Breast epithelium (tissue), 3 donors: Measurements from ENCODE around the gene CDC20.

Source experiments
- POLR2A ChIP-seq: fragments of 450-650 bp; IDR thresholded peaks from one replicate; pipeline ENCODE4 v1.6.1; 2016; ENCODE audit warnings: antibody characterized with exemption, mild to moderate bottlenecking, moderate library complexity
- TF ChIP-seq, protein P1 (sequence below), 3 donors: fragments of 450-650 bp; IDR thresholded peaks; one replicate each; pipeline ENCODE4 v1.5.1; 2016 to 2017; ENCODE audit warnings: antibody characterized with exemption in 3 of 3, mild to moderate bottlenecking in 3 of 3, moderate library complexity in 3 of 3

DNA sequence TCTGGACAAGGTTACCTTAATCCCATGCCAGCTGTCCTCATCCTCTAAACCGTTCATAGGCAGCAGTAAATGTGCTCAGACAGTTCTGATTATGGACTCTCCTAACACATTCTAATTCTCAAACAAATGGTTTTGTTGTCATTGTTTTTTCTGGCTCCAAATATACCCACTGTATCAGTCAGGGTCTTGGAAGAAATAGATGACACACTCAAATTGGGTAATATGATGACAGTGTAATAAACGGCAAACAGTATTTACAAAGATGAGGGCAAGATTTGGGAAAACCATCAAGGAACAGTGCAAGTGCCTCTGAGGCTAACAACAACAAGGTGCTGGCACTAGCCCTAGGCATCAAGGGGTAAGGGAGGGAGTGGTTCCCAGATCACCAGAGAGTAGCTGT lies 4.3 kb upstream of the CDC20 start:
- TF ChIP-seq, protein P1, sequence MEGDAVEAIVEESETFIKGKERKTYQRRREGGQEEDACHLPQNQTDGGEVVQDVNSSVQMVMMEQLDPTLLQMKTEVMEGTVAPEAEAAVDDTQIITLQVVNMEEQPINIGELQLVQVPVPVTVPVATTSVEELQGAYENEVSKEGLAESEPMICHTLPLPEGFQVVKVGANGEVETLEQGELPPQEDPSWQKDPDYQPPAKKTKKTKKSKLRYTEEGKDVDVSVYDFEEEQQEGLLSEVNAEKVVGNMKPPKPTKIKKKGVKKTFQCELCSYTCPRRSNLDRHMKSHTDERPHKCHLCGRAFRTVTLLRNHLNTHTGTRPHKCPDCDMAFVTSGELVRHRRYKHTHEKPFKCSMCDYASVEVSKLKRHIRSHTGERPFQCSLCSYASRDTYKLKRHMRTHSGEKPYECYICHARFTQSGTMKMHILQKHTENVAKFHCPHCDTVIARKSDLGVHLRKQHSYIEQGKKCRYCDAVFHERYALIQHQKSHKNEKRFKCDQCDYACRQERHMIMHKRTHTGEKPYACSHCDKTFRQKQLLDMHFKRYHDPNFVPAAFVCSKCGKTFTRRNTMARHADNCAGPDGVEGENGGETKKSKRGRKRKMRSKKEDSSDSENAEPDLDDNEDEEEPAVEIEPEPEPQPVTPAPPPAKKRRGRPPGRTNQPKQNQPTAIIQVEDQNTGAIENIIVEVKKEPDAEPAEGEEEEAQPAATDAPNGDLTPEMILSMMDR (IDR thresholded peaks at IDR 0.05): no peak
- no peak for TF ChIP-seq POLR2A
